GM12878 (cell line): ENCODE data around the gene GALNS. TPM values are rescaled to one million over a fixed set of nuclear protein-coding genes. Genes with fewer than 3 reads are reported as not detected.

Source experiments
- ATAC-seq: fragments of 200-7000 bp; cut with Tn5 transposase; 3 replicates; pipeline ENCODE4 v1.9.1; 2020; ENCODE audit warnings: mild to moderate bottlenecking, moderate library complexity
- BruUV-seq: library from RNA; stranded (reverse); fragments of 400-500 nt; replicated peaks from 2 replicates; lab custom pipeline; 2021; lab: Mats Ljungman, UMichigan
- CTCF ChIA-PET: fragments of 300-600 bp; sonication (Branson Sonifier 250); formaldehyde crosslinking; extraction: SDS; loops from one replicate; lab custom pipeline; 2021; ENCODE audit warnings: inconsistent platforms; lab: Yijun Ruan, JAX
- POLR2A ChIA-PET: fragments of 350-600 bp; formaldehyde crosslinking; extraction: SDS; loops from one replicate; lab custom pipeline; 2021; ENCODE audit warnings: inconsistent platforms; lab: Charles Lee
- RAD21 ChIA-PET: fragments of 300-600 bp; sonication (Branson Sonifier 250); formaldehyde crosslinking; loops from one replicate; lab custom pipeline; 2023; ENCODE audit warnings: antibody characterized with exemption; ENCODE audit not compliant: unreplicated experiment; lab: Charles Lee
- SMC1A ChIA-PET: fragments of 300-600 bp; sonication (Branson Sonifier 250); formaldehyde crosslinking; loops from one replicate; lab custom pipeline; 2023; ENCODE audit not compliant: unreplicated experiment, uncharacterized antibody; lab: Charles Lee
- DNase-seq: peaks from one replicate; pipeline ENCODE4 v3.0.0-alpha.2; 2011; ENCODE audit warnings: low read depth, low spot score
- FAIRE-seq: peaks from 3 replicates; lab custom pipeline; 2011; peaks lifted over from hg19 to GRCh38; lab: Jason Lieb, UNC
- H2AFZ ChIP-seq: 2 replicates; pipeline ENCODE4 v1.6.0; 2011; ENCODE audit warnings: low read depth, low read length, control low read depth; ENCODE audit not compliant: control insufficient read depth
- H3K27ac ChIP-seq: 2 replicates; pipeline ENCODE4 v1.5.1; 2011; ENCODE audit warnings: control low read depth; ENCODE audit not compliant: control insufficient read depth, insufficient read depth
- H3K27me3 ChIP-seq, 2 experiments: replicated peaks in 1 of 2; 2 replicates each; pipeline versions ENCODE4 v1.6.0 to v1.6.1; 2011; ENCODE audit warnings: low read length in 1 of 2; ENCODE audit not compliant: control insufficient read depth in 2 of 2, insufficient read depth in 2 of 2
- H3K36me3 ChIP-seq, 2 experiments: 2 replicates each; pipeline ENCODE4 v1.5.1; 2011; ENCODE audit warnings: low read length in 1 of 2; ENCODE audit not compliant: control insufficient read depth in 2 of 2, insufficient read depth in 2 of 2
- H3K4me1 ChIP-seq: 2 replicates; pipeline ENCODE4 v1.6.1; 2011; ENCODE audit warnings: mild to moderate bottlenecking, low read length, moderate library complexity, mixed read lengths; ENCODE audit not compliant: control insufficient read depth, insufficient read depth
- H3K4me2 ChIP-seq: 2 replicates; pipeline ENCODE4 v1.6.0; 2011; ENCODE audit warnings: control low read depth; ENCODE audit not compliant: control insufficient read depth, insufficient read depth
- H3K4me3 ChIP-seq: fragments of 200-600 bp; sonication (generic); 2 replicates; pipeline ENCODE4 v1.5.1; 2016
- H3K79me2 ChIP-seq: 2 replicates; pipeline ENCODE4 v1.6.0; 2011; ENCODE audit warnings: low read length; ENCODE audit not compliant: control insufficient read depth, insufficient read depth
- H3K9ac ChIP-seq: 2 replicates; pipeline ENCODE4 v1.8.0; 2011; ENCODE audit warnings: low read length, control low read depth, mixed read lengths; ENCODE audit not compliant: control insufficient read depth, insufficient read depth
- H3K9me3 ChIP-seq: replicated peaks from 3 replicates; pipeline ENCODE4 v1.5.1; 2011; ENCODE audit warnings: mild to moderate bottlenecking, low read length; ENCODE audit not compliant: control insufficient read depth, insufficient read depth
- H4K20me1 ChIP-seq: 2 replicates; pipeline ENCODE4 v1.6.0; 2011; ENCODE audit not compliant: control insufficient read depth, insufficient read depth
- NFYB ChIP-seq: IDR thresholded peaks from 2 replicates; pipeline ENCODE4 v1.6.1; 2011; ENCODE audit warnings: low read depth, mild to moderate bottlenecking, low read length, improper control_type of control experiment, moderate library complexity; ENCODE audit not compliant: insufficient read depth
- PAX8 ChIP-seq: fragments of 450-650 bp; IDR thresholded peaks from 2 replicates; pipeline ENCODE4 v1.6.1; 2017; ENCODE audit warnings: mild to moderate bottlenecking, moderate library complexity
- RBBP5 ChIP-seq: fragments of 200-600 bp; sonication (generic); conservative IDR thresholded peaks from 2 replicates; pipeline ENCODE4 v1.6.1; 2016
- SP1 ChIP-seq: IDR thresholded peaks from one replicate; pipeline ENCODE4 v1.6.1; 2011; ENCODE audit warnings: low read depth, low read length
- ZSCAN29 ChIP-seq: fragments of 450-650 bp; IDR thresholded peaks from 2 replicates; pipeline ENCODE4 v1.6.1; 2017; ENCODE audit warnings: mild to moderate bottlenecking, moderate library complexity
- WGBS: methylation state at CpG from one replicate; pipeline ENCODE4 v1.1.6; 2016; ENCODE audit warnings: low lambda C conversion rate; ENCODE audit not compliant: insufficient replicate concordance, insufficient coverage; ENCODE audit errors: missing lambda C conversion rate; 5-methylcytosine and 5-hydroxymethylcytosine counted together
- in situ Hi-C: fragments of 300-500 bp; cut with MboI; formaldehyde crosslinking; loops from 9 replicates; pipeline ENCODE4 v1.14.3; 2018; ENCODE audit warnings: mixed read lengths
- intact Hi-C: fragments of 100-400 bp; cut with micrococcal nuclease; formaldehyde crosslinking; loops from one replicate; pipeline ENCODE4 v1.14.2; 2022; ENCODE audit not compliant: unreplicated experiment
- polyA plus RNA-seq, 11 experiments: library from polyadenylated mRNA; depleted of rRNA in 4 of 11; unstranded in 6 of 11; stranded (reverse) in 5 of 11; fragments of >200 nt; fragmentation: Nextera tagmentation in 4 of 11; fragmentation: Illumina TruSeq in 1 of 11; extraction: Ambion mirVana in 4 of 11; extraction: Trizol in 1 of 11; gene quantifications; 1 replicate in 1 of 11; 2 replicates in 10 of 11; pipeline versions ENCODE4 v1.2.1 to v1.2.3, GENCODE V29; 2011 to 2016; ENCODE audit warnings: inconsistent platforms in 2 of 11, missing spikeins in 2 of 11, low read depth in 1 of 11
- total RNA-seq, 4 experiments: library from RNA; depleted of rRNA in 3 of 4; stranded (reverse); fragments of >200 nt in 3 of 4; fragmentation: Illumina TruSeq in 1 of 4; extraction: Trizol in 1 of 4; gene quantifications; 2 replicates each; pipeline versions ENCODE4 v1.2.1 to v1.2.3, GENCODE V29; 2013 to 2021
- TF ChIP-seq, protein P1 (sequence below): fragments of 450-650 bp; IDR thresholded peaks from 2 replicates; pipeline ENCODE4 v1.6.1; 2016; ENCODE audit warnings: mild to moderate bottlenecking

The GALNS gene
- total and polyA plus RNA-seq, 10 of the 15 experiments (the other 5 are each of a cell fraction or from before 2014, with no cell fraction given), result 0.37 to 12.4 (median 5.3) TPM

DNA sequence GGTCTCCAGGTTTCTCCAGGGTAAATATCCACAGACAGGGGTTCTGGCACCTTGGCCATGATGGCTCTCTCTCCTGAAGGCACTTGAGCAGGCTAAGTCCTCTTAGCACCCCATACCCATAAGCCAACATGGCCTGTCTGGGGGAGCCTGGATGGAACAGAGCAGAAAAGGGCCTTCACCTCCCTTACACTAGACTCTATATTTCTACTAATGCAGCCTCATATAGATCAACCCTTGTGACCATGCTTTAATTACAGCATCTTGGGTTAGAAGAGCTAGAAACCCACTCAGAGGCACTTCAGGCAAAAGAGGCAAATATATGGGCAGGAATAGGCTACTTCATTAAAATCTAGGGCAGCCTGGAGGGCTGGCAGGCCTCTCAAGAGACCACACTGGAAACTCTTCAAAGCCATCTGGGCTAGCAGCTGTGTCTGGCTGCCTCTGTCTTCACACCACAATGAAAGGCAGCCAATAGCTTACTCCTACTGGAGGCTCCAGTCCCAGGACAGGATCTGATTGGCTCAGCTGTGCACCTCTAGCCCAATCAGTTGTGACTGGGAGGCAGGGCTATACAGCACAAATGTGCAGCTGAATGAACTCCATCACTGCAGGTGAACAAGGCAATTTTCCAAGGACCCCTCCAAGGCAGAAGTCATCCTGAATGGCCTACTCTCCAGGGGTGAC lies 57.8 kb downstream of the GALNS start:
- CTCF ChIA-PET, result interaction anchor here (1.7 to 3.2 kb wide), 2 partner anchors 14 to 62 kb away, joined by 4 to 15 read pairs; no protein-coding TSS in a partner anchor
- SMC1A ChIA-PET, result interaction anchor here (1.1 kb wide), 1 partner anchor 17 kb away, joined by 3 read pairs; no protein-coding TSS in a partner anchor
- Histone ChIP-seq H3K9me3 (no peaks in the 10 kb centered on the region), H3K36me3 (no peaks in the 10 kb centered on the region), H3K9ac (no peak overlapping the region), H3K4me2 (no peak overlapping the region), H3K27ac (no peak overlapping the region), H3K4me3 (no peak overlapping the region), H3K27me3 (no peaks in the 10 kb centered on the region), H2AFZ (no peak overlapping the region), H3K4me1 (peaks cover 15% of the 10 kb centered on the region), H4K20me1 (no peaks in the 10 kb centered on the region), H3K79me2 (peaks cover 4% of the 10 kb centered on the region; the same call in 1 of the 2 replicates)
- POLR2A ChIA-PET, result interaction anchor here (1.7 to 1.8 kb wide), 2 partner anchors 13 to 17 kb away, joined by 5 to 6 read pairs; partner anchors contain the start of gene APRT
- TF ChIP-seq PAX8, result no peak
- peak; percentile 70 for TF ChIP-seq SP1
- TF ChIP-seq NFYB, result peak; percentile 79
- TF ChIP-seq, protein P1, sequence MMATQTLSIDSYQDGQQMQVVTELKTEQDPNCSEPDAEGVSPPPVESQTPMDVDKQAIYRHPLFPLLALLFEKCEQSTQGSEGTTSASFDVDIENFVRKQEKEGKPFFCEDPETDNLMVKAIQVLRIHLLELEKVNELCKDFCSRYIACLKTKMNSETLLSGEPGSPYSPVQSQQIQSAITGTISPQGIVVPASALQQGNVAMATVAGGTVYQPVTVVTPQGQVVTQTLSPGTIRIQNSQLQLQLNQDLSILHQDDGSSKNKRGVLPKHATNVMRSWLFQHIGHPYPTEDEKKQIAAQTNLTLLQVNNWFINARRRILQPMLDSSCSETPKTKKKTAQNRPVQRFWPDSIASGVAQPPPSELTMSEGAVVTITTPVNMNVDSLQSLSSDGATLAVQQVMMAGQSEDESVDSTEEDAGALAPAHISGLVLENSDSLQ, result no peak
- in situ Hi-C loops (no loop called here), intact Hi-C loops (no loop called here)
- ATAC-seq (peak; percentile 31), DNase-seq (no peak), FAIRE-seq (no peak)
- BruUV-seq, result no TSS peak
- RAD21 ChIA-PET, result interaction anchor here (0.5 to 1.4 kb wide), 2 partner anchors 13 to 61 kb away, joined by 3 read pairs; no protein-coding TSS in a partner anchor

DNA sequence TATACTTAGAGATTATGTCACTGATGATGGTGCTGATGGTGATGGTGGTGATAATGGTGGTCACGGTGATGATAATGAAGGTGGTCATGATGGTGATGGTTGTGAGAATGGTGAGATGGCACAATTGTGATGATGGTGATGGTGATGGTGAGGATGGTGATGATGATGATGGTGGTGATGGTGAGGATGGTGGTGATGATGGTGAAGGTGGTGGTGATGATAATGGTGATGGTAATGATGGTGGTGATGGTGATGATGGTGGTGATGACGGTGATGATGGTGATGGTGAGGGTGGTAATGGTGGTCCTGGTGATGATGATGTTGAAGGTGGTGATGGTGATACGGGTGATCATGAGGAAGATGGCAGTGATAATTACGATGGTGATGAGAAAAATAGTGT lies 58.7 kb downstream of the GALNS start:
- intact Hi-C loops, result no loop called here
- H2AFZ ChIP-seq, result no peak overlapping the region
- TF ChIP-seq ZSCAN29 (no peak), RBBP5 (no peak)
- TF ChIP-seq, all 136 proteins: peak for 0
- Histone ChIP-seq H3K4me2 (no peak overlapping the region), H3K79me2 (no peaks in the 10 kb centered on the region; the same call in 1 of the 2 replicates), H3K4me3 (no peak overlapping the region), H3K9ac (no peak overlapping the region), H4K20me1 (no peaks in the 10 kb centered on the region), H3K27ac (no peak overlapping the region), H3K36me3 (no peaks in the 10 kb centered on the region), H3K27me3 (no peaks in the 10 kb centered on the region), H3K9me3 (no peaks in the 10 kb centered on the region), H3K4me1 (peaks cover 19% of the 10 kb centered on the region)
- no TSS peak for BruUV-seq
- ChIA-PET RAD21 (no interaction called here), POLR2A (interaction anchor here (0.6 kb wide), 1 partner anchor 836 kb away, joined by 3 read pairs; no protein-coding TSS in a partner anchor), CTCF (no interaction called here), SMC1A (no interaction called here)
- FAIRE-seq (no peak), DNase-seq (no peak), ATAC-seq (no peak)
- WGBS, result 99% methylated on average over 4 of the region's 4 CpGs
- in situ Hi-C loops, result no loop called here
